Raji (cell line): ENCODE measurements around the gene RMND5A.

Source experiments
- POLR2A ChIP-seq: IDR thresholded peaks from 2 replicates; pipeline ENCODE4 v1.6.1; 2011; ENCODE audit warnings: low read depth, low read length, control low read depth; ENCODE audit not compliant: insufficient read depth

The RMND5A gene

DNA sequence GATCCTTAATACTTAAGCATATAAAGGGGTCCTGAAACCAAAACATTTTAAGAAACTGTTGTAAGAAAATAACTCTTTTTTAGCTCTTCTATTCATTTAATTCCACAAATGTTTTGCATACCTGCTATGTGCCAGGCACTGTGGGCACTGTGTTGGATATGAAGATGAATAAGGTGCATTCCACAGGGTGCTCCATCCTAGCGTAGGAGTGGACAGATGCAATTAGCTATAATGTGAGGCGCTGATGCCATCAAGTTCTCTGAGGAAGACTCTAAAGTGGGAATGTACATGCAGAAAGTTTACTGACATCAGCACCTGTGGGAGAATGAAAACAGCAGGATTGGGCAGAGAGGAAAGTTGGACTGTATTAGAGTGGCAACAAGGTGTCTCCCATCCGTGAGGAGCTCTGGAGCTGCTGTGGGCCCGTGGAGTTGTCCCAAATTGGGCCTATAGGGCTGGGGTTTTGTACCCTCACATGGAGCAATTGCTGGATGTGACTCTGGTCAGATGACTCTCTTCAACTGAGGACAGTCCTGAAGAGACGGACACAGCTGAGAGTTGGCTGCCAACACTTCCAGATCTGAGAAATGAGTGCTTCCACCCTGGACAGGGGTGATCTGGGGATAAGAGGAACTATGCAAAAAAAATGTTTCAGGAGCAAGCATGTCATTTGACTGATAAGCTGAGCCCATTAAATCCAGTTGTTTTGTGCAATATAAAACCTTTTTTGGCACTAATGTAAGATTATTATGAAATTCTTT lies 48.3 kb downstream of the RMND5A start:
- TF ChIP-seq POLR2A = no peak

- TF ChIP-seq POLR2A = no peak
Observed at GRCh38 chr2:86769838-86770237, 49.7 kb downstream of the RMND5A start.

DNA sequence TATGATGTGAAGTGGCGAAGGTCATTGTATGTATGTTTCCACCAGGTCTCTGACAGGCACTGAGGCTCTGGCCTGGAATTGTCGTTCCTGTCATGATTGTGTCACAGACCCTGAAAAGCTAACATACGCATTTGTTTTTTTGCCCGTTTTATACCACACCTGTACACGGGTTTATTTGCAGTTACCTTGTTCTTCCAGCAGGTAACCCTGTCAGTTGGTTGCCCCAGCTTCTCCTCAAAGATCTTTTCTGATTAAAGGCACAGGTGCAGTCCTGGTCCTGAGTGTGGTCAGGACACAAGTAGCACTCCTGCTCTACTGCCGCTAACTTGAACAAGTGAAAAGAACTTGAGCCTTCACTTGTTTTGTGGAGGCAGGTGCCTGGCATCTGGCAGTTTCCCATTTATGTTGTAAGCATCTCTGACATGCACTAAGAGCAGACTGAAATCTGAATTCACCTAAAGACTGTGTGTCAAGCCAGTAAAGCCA lies 50.8 kb downstream of the RMND5A start:
- TF ChIP-seq POLR2A = no peak

DNA sequence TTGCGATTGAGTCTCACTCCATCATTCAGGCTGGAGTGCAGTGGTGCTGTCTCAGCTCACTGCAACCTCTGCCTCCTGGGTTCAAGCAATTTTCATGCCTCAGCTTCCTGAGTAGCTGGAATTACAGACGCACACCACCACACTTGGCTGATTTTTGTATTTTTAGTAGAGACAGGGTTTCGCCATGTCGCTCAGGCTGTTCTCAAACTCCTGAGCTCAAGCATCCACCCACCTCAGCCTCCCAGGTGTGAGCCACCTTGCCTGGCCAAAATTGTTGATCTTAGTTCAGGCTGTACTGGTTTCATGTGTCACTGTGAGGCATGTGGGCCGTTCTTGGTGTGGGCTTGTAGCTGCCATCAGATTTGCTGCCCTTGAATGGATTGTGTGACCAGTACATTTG lies 52.5 kb downstream of the RMND5A start:
- no peak for TF ChIP-seq POLR2A

DNA sequence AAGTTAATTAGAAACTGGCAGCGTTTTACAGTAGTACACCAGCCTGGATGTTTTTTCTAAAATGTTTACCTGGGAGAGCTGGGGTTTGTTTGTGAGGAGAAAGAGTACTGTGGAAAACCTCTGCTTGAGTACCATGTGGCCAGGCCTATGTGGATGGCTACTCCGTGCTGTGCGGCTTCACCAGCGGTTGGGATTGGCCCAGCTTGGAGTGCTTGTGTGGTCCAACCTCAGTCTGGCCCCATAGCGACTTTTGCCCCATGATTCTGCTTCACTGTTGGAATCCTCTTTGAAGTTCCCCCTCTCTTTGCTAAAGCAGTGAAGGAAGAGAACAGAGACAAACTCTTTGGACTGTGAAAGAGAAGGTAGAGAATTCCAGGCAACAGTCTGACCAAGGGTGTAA lies 54.8 kb downstream of the RMND5A start:
- TF ChIP-seq POLR2A = no peak

GRCh38 chr2:86775338-86775737 lies 55.2 kb downstream of the RMND5A start:
- no peak for TF ChIP-seq POLR2A

GRCh38 chr2:86776532-86776931 lies 56.4 kb downstream of the RMND5A start:
- no peak for TF ChIP-seq POLR2A

DNA sequence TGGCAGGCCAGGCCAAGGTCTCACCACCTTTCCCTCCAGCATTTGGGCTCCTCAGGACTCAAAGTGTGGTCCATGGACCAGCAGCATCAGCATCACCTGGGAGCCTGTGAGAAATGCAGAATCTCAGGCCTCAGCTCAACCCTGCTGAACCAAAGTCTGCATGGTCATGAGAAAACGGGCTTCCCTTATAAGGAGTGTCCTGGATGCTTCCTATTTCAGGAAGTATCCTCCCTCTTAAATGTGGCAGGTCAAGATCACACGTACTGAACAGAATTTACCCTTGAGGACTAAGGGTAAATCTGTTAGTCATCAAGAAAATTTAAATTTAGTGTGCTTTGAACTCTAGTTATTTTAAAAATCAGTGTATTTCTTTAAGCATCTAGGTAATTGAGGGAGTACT lies 58.9 kb downstream of the RMND5A start:
- no peak for TF ChIP-seq POLR2A

GRCh38 chr2:86779971-86780370 lies 59.9 kb downstream of the RMND5A start:
- no peak for TF ChIP-seq POLR2A

DNA sequence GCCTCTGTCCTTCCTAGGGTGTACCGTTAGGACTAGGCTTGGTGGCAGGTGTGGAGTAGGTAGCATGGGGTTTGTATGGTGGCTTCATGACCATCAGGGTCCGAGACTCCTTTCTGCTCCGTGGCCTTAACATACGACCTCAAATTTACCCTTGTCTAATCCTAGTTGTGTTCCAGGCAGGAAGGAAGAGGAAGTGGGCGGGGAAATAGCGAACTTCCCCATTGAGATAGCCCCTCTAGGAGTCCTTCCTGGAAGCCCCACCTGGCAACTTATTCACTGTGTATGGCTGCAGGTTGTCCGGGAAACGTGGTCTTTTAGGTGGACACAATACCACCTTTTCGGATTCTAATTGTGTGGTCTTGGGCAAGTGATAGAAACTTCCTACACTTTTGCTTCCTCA lies 61.3 kb downstream of the RMND5A start:
- TF ChIP-seq POLR2A = no peak

DNA sequence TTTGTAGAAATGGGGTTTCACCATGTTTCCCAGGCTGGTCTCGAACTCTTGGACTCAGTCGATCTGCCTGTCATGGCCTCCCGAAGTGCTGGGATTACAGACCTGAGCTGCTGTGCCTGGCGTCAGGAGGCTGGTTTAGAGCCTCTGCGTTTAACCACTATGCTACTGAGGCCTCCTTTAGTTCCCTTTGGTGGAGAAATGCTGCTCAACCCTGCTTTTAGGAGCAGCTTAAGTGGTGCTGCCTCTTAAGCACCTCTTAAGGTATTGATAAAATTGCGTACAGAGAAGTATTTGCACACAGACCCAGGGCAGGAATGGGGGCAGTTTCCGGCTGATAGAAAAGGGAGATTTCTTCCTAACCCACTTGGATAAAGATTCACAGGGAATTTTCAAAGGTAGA lies 62.7 kb downstream of the RMND5A start:
- TF ChIP-seq POLR2A = no peak

DNA sequence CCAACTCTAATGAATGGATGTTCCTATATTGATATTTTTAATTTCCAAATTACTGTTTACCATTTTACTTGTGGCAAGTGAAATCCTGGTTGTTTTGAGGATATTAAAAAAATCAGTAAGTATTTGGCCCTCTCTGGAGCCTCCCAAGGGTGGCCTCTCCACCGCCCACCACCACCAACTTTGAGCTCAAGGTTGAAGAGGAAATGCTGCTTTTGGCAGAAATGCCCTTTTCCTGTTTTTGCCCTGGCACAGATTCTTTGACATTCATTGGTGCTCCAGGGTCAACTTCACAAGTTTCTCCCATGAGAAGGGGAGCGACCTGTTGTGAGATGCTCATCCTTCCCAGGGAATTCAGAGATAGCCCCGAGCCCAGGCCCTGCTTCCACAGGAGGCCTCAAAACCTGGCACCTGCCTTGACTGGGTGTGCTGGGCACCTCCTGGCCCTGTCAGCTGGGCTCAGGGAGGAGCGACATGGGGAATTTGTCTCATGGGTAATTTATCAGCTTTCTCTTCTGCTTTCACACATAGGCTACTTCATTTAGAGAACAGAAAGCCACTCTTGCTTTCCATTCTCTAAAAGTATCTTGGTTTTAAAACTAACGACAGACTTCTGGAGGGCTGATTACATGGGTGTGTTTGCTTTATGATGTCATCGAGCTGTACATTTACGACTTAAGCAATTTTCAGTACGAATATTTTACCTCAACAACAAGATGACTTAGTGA lies 63.7 kb downstream of the RMND5A start:
- TF ChIP-seq POLR2A = no peak

- TF ChIP-seq POLR2A = no peak
Observed at GRCh38 chr2:86785456-86785855, 65.4 kb downstream of the RMND5A start.

GRCh38 chr2:86786001-86786536 lies 66.0 kb downstream of the RMND5A start:
- no peak for TF ChIP-seq POLR2A

- no peak for TF ChIP-seq POLR2A
Observed at GRCh38 chr2:86787736-86788135, 67.6 kb downstream of the RMND5A start.

GRCh38 chr2:86788165-86788564 lies 68.1 kb downstream of the RMND5A start:
- no peak for TF ChIP-seq POLR2A
